Inflammatory macrophage treated with lipopolysaccharide for 4 hours (primary cell): Measurements from ENCODE around the gene FCHO1.
"Not testable (repeated sequence)": the region's sequence is repeated elsewhere in the genome, so short reads cannot be mapped to it uniquely, and the experiment has no call there.

ENCODE experiments used
- DNase-seq: peaks from one replicate; pipeline ENCODE4 v3.0.0-alpha.2; 2020

Gene FCHO1

DNA sequence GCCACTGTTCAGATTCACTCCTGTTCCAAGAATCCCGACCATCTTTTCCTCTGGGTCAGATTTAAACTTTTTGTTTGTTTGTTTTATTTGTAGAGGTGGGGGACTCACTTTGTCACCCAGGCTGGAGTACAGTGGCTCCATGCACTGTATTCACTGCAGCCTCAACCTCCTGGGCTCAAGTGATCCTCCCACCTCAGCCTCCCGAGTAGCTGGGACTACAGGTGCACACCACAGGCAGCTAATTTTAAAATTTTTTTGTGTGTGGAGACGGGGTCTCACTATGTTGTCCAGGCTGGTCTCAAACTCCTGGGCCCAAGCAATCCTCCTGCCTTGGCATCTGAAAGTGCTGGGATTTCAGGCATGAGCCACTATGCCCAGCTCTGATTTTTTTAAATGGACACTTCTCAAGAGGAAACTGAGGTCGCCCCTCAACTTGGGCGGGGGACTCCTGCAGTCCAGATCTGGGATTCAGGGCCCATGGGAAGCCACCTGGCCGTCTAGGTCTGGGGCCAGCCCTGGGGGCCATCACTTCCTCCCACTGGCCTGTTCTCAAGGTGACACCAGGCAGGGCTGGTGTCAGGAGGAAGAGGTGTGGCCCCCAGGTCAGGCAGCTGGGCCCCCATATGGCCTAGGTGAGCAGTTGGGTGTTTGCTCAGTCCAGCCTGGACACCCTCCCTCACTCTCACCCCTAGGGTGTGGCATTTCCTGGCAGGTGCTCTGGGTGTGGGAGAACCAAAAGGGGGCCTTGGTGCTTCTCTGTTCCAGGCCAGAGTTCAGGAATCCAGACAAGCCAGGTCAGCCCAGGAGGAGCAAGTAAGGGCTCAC is 44.9 kb downstream of the FCHO1 start:
- no peak for DNase-seq

DNA sequence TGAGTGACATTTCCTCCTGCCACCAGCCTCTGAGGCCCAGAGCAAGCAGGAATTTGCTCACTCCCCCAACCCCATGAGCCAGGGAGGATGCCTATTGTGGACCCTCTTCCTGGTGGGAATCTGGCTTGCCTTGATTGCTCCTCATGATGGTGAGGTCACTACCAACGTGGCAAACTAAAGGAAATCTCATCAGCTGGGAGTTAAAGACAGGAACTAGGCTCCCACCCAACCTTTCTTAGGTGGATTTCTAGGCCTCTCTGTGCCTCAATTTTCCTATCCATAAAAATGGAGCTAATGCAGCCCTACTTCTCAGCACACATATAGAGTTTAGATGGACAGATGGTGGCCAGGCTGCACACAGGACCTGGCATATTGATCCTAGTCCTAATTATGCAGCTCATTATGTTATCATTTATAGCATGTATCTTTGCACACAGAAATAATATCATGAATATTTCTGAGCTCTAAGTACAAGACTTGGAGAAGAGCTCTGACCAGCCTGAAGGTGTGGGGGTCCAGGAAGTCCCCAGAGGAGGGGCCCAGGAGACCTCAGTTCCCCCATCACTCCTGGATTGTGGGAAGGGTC is 45.7 kb downstream of the FCHO1 start:
- no peak for DNase-seq

DNA sequence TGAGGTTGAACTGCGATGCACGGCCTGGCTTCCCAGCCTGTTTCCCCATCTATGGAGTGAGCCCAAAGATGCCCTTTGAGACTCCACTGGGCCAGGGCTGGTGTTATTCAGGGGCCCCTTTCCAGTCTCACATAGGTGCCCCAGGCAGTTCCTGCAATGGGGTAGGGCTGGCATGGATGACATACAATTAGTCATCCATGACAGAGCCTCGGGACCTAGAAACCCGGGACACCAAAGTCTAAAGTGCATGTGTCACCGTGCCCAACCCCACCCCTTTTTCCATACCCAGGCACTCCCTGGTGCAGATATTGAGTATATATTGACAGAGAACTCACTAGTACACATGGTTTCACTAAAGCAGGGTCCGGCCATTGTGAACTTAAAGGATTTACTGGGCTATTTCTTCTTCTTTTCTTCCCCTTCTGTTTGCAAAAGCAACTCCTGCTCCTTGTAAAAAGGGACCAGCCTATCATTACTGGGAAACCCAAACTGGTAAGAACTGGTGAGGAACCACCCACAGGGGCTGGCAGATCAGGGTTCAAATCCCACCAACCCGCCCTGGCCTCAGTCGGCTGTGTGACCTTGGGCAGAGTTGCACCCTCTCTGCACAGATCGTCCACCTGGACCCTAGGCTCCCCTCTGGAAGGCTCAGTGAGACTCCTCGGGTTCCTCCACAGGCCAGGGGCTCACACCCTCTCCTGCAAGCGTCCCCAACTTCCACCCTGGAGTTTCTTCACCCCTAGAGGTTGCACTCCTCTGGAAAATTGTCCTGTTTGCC is 46.3 kb downstream of the FCHO1 start:
- peak; percentile 60 for DNase-seq

DNA sequence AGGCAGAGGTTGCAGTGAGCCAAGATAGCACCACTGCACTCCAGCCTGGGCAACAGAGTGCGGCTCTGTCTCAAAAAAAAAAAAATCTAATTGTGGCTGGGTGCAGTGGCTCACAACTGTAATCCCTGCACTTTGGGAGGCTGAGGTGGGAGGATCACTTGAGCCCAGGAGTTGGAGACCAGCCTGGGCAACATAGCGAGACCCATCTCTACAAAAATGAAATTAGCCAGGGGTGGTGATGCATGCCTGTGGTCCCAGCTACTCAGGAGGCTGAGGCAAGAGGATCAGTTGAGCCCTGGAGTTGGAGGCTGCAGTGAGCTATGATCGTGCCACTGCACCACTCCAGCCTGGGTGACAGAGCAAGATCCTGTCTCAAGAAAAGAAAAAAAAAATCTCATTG is 47.3 kb downstream of the FCHO1 start:
- DNase-seq: not testable (repeated sequence)

DNA sequence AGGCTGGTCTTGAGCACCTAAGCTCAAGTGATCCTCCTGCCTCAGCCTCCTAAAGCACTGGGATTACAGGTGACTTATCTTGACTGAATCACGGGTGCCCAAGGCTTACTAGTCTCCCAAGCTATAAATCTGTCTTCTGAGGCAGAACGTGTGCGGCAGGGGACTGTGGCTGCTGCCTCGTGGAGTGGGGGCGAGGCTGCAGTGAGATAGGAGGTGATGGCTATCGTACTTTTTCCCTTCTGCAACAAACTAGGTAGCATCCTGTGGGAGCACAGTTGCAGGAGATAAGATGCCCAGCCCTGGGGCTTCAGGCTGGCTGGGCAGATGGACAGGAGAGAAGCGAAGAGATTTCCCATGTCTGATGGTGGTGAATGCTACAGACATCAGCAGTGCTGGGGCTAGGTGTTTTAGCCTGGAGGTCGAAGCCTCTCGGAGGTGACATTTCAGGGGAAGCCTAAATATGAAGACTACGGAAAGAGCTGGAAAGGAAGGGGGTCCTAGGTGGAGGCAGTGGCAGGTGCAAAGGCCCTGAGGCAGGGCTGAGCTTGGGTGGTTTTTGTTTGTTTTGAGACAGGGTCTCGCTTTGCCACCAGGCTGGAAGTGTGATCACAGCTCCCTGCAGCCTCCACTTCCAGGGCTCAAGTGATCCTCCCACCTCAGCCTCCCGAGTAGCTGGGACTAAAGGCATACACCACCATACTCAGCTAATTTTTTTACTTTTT is 51.0 kb downstream of the FCHO1 start:
- DNase-seq: no peak

DNA sequence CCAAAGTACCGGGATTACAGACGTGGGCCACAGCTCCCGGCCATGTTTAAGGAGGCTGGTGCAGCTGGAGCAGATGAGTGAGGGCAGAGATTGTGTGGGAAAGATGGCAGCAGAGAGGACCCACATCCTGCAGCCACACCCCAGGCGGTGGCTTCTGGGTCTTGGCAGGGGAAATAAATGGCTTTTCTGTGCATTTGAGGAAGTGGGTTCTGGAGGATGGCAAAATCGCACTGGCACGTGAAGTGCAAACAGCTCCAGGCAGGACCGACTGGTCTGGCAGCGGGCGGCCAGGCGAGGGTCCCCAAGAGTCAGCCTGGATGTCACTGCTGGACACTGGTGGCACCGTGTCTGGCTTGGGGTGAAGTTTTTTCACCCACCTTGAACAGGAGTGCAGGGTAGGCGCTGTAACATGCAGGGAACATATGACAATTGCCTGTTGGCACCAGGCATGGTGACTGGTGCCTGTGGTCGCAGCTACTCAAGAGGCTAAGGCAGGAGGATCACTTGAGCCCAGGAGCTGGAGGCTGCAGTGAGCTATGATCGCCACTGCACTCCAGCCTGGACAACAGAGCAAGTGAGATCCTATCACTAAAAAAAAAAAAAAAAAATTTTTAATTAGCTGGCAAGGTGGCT is 52.1 kb downstream of the FCHO1 start:
- peak; percentile 78 for DNase-seq

DNA sequence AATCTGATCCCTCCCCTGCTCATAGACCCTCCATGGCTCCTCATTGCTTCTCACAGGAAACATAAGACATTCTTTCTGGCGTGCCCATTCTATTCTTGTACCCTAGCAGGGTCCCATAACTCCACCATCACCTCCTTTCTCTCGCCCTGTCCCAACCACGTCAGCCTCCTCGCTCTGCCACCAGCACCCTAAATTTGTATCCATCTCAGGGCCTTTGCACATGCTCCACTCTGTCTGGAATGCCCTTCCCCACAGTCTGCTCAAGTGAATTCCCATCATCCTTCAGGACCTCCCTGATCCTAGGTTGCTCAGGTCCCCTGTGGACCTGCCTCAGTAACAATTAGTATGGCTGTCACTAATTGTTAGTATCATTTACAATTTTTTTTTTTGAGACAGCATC is 54.1 kb downstream of the FCHO1 start:
- no peak for DNase-seq

DNA sequence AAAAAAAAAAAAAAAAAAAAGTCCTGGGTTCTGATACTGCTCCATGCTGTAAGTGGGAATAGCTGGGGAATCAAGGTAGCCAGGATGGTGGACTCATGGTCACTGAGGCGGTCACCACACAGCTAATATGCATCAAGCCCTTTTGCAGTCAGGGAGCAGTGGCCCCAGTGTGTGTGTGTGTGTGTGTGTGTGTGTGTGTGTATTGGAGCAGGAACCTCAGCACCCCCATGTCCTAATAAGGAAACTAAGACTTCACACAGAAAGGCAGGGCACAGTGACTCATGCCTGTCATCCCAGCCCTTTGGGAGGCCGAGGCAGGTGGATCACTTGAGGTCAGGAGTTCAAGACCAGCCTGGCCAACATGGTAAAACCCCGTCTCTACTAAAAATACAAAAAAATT is 55.7 kb downstream of the FCHO1 start:
- DNase-seq: no peak

DNA sequence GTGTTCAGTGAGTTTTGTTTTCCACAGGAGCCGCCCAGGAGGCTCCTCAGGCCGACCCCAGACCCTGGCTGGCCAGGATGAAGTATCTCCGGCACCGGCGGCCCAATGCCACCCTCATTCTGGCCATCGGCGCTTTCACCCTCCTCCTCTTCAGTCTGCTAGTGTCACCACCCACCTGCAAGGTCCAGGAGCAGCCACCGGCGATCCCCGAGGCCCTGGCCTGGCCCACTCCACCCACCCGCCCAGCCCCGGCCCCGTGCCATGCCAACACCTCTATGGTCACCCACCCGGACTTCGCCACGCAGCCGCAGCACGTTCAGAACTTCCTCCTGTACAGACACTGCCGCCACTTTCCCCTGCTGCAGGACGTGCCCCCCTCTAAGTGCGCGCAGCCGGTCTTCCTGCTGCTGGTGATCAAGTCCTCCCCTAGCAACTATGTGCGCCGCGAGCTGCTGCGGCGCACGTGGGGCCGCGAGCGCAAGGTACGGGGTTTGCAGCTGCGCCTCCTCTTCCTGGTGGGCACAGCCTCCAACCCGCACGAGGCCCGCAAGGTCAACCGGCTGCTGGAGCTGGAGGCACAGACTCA is 56.5 kb downstream of the FCHO1 start:
- DNase-seq: no peak

DNA sequence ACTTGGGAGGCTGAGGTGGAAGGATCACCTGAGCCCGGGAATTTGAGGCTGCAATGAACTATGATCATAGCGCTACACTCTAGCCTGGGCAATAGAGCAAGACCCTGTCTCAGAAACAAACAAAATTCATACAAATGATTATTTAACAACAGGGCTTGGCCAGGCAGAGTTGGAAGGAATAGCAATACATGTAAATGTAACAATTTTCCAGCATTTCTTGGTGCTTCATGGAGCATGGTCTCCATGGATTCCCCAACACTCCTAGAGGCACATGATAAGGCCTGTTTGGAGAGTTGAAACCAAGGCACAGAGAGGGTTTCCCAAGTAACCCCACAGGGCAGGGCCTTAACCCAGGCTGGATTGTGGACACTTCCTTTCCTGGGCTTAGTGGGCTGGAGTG is 59.8 kb downstream of the FCHO1 start:
- no peak for DNase-seq

DNA sequence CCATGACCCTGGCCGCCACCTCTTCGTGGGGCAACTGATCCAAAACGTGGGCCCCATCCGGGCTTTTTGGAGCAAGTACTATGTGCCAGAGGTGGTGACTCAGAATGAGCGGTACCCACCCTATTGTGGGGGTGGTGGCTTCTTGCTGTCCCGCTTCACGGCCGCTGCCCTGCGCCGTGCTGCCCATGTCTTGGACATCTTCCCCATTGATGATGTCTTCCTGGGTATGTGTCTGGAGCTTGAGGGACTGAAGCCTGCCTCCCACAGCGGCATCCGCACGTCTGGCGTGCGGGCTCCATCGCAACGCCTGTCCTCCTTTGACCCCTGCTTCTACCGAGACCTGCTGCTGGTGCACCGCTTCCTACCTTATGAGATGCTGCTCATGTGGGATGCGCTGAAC is 60.4 kb downstream of the FCHO1 start:
- DNase-seq: no peak

DNA sequence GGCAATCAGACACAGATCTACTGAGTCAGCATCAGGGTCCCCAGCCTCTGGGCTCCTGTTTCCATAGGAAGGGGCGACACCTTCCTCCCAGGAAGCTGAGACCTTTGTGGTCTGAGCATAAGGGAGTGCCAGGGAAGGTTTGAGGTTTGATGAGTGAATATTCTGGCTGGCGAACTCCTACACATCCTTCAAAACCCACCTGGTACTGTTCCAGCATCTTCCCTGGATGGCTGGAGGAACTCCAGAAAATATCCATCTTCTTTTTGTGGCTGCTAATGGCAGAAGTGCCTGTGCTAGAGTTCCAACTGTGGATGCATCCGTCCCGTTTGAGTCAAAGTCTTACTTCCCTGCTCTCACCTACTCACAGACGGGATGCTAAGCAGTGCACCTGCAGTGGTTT is 60.8 kb downstream of the FCHO1 start:
- no peak for DNase-seq

DNA sequence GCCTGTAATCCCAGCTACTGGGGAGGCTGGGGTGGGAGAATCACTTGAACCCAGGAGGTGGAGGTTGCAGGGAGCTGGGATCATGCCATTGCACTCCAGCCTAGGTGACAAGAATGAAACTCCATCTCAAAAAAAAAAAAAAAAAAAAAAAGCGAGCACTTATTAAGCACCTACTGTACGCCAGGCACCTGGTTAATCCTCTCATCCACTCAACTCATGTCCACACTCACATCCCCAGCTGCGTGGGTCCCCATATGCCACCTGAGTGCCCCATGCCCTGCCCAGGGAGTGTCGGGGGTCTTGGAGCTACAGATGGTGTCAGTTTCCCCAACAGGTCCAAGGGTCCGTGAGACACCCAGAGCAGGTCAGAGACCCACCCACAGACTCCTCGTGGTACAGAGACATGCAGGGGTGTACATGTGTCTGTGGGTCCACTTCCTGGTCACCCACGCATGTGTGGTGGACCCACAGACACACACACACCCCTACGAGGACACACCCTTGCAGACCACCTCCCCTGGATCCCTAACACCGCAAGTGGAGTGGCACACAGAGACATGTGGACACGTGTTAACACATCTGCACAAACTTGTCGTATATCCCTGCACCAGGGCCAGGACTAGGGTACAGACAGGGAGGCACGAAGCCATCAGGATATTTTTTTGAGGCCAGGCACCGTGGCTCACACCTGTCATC is 66.5 kb downstream of the FCHO1 start:
- DNase-seq: no peak

DNA sequence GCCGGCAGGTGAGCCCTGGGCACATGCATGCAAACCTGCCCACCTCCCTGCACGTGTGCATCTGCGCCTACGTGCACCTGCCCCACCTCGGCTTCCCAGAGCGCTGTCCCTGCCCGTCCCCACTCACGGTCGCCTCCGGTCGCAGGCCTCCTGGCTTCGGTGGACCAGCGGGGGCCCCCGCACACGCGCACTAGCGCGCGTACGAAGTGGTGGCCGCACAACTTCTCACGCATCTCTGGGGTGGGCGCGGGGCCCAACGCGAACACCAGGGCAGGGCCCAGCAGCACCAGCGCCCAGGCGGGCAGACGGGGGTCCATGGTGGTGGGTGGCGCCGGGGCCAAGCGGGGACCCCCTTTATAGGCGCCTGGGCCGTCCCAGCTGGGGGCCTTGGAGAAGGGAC is 69.9 kb downstream of the FCHO1 start, which contains the start of gene INSL3:
TSS of gene INSL3 (minus strand) at position 330 of the 400 bp plus-strand sequence. CDS start at position 317, 13 bp downstream.
- no peak for DNase-seq

DNA sequence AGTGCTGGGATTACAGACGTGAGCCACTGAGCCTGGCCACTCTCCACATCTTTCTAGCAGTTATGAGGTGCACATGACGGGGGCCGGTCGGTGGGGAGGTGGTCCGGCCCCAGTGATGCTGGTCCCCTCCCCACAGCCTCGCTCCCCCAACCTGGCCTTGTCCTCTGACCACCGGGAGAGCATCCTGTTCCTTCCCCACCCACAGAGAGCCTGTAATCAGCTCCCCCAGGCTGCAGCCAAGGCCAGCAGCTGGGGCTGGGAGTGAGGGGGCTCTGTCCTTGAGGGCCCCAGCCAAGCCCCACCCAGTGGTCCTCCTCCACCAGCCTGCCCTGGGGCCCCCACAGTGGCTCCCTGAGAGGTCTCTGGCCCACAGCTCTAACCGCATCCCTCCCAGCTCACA is 73.1 kb downstream of the FCHO1 start:
- DNase-seq: no peak

DNA sequence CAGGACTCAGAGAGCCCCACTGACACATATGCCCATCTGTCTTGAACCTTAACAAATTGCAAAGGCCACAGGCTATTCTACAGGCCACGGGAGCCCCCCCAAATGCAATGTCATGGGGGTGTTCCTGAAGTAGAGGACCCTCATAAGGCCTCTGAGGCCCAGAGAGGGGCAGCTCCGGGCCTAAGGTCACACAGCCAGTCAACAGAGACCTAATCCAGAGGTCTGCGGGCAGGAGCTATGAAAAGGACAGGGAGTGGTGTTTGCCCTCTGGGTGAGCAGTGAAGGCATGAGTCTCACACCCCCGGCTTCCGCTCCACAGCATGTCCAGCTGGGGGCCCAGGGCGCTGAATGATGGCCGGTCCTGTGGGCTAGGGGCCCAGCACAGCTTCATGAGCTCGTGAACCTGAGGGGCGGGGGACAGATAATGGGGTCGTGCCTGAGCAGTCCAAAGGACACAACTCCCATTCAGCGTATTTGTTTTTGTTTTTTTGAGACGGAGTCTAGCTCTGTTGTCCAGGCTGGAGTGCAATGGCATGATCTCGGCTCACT is 75.3 kb downstream of the FCHO1 start:
- DNase-seq: no peak

DNA sequence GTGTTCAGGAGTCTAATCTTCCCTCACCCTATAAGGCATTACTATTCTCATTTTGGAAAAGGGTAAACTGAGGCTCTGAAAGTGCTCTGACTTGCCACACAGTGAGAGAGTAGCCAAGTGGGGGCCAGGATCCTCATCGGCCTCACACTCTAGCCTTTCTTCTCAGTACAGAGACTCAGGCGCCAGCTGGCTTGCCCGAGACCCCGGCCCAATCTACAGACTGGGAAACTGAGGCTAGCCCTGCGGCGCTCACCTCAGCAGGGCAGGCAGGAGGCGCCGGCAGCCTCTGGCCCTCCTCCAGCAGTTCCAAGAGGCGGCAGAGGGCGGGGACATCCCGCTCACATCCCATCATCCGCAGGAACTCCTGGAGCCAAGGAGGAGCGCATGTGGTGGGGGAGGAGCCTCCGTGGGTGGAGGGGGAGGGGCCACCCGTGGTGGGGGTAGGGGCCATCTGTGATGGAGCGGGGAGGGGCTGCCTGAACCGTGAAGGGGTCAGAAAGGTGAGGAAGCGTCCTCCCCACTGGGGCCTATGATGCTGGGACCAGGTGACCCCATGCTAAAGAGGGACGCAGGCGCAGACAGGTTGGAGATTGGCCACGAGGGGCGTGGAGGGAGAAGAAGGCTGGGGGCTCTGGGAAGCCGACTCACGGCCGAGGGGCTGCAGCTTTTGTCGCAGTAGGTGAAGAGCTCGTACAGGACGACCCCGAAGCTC is 78.7 kb downstream of the FCHO1 start:
- no peak for DNase-seq

DNA sequence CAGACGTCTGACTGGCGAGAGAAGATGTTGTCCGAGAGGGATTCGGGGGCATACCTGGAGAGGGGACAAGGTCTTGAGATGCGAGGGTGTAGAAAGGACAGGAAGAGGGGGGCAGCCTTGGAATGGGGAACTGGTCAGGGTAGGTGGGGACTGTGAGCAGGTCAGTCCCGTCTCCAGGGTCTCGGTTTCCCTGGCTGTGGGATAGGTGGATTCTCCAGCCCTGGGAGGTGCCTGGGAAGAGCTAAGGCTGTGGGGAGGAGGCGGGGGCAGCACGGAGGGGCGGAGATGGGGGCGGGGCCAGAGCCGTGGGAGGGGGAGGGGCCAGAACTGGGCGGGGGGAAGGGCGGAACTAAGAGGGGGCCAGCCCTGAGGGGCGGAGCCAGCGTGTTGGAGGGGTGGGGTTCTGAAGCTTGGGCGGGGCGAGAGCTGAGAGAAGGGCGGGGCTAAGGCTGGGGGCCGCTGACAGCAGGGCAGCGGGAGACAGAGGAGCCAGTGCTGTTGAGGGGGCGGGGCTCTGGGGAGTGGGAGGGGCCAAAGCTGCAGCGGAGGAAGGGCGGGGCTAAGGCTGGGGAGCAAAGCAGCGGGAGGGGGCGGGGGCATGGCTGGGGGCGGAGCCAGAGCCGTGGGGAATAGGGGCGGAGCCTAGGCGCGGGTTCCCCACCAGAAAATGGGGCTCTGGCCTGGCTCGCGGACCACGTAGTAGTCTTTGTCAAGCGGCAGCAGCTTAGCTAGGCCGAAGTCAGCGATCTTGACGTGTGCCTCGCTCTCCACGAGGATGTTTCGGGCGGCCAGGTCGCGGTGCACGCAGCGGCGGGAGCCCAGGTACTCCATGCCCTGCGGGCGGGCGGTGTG is 79.5 kb downstream of the FCHO1 start:
- no peak for DNase-seq

DNA sequence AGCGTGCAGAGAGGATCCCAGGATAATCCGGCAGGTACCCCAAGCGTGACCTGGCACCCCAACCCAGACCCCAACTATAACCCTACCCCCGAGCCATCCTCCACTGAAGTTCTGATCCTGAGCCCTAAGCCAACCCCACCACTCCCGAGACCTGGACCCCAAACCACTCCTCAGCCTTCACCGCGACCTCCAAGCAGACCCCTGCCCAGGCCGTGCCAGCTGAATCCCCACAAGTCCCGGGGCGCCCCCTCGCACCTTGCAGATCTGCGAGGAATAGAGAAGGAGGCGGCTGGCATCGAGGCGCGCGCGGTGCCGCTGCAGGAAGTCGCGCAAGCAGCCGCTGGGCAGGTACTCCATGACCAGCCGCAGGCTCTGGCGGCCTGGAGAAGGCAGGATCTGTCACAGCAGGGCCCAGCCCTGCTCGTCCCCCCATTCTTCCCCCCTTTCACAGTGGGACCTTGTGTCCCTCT is 80.2 kb downstream of the FCHO1 start:
- DNase-seq: no peak
